Endodermal cell (in vitro differentiated cells): ENCODE measurements around the gene UPF1. TPM values are rescaled to one million over a fixed set of nuclear protein-coding genes. Genes with fewer than 3 reads are reported as not detected.
A peak's percentile ranks its signal among the peaks of the same experiment; 100 is the strongest.

Source experiments
- DNase-seq: peaks from one replicate; pipeline ENCODE4 v3.0.0-alpha.2; 2017
- H3K27ac ChIP-seq: 2 replicates; pipeline ENCODE4 v1.5.1; 2013; ENCODE audit warnings: mild to moderate bottlenecking, low read depth, low read length, moderate library complexity
- H3K27me3 ChIP-seq: 2 replicates; pipeline ENCODE4 v1.6.1; 2013; ENCODE audit warnings: mild to moderate bottlenecking, low read length, moderate library complexity; ENCODE audit not compliant: insufficient read depth, control insufficient read depth, poor library complexity, severe bottlenecking
- H3K36me3 ChIP-seq: 2 replicates; pipeline ENCODE4 v1.7.0; 2013; ENCODE audit warnings: mild to moderate bottlenecking, low read length, moderate library complexity; ENCODE audit not compliant: control insufficient read depth, insufficient read depth
- H3K4me1 ChIP-seq: one replicate; pipeline ENCODE4 v1.7.0; 2013; ENCODE audit warnings: low read length; ENCODE audit not compliant: control insufficient read depth, insufficient read depth
- H3K4me3 ChIP-seq: 2 replicates; pipeline ENCODE4 v1.5.1; 2013; ENCODE audit warnings: mild to moderate bottlenecking, low read length, moderate library complexity
- H3K9ac ChIP-seq: 2 replicates; pipeline ENCODE4 v1.6.1; 2013; ENCODE audit warnings: mild to moderate bottlenecking, low read length, moderate library complexity; ENCODE audit not compliant: poor library complexity, severe bottlenecking; ENCODE audit errors: extremely low read depth
- H3K9me3 ChIP-seq: 2 replicates; pipeline ENCODE4 v1.6.1; 2013; ENCODE audit warnings: mild to moderate bottlenecking, low read length, moderate library complexity; ENCODE audit not compliant: control insufficient read depth
- H3K27ac Mint-ChIP-seq: 2 replicates; pipeline ENCODE4 v1.8.0; 2020; ENCODE audit warnings: mixed read lengths
- H3K27me3 Mint-ChIP-seq: 2 replicates; pipeline ENCODE4 v1.8.0; 2021; ENCODE audit warnings: mild to moderate bottlenecking, mixed read lengths; ENCODE audit not compliant: insufficient read depth
- H3K36me3 Mint-ChIP-seq: 2 replicates; pipeline ENCODE4 v1.8.0; 2020; ENCODE audit warnings: low read depth, mixed read lengths
- H3K4me1 Mint-ChIP-seq: 2 replicates; pipeline ENCODE4 v1.8.0; 2020; ENCODE audit warnings: mixed read lengths
- H3K4me3 Mint-ChIP-seq: 2 replicates; pipeline ENCODE4 v1.8.0; 2020; ENCODE audit warnings: mild to moderate bottlenecking, moderate library complexity, mixed read lengths
- H3K9me3 Mint-ChIP-seq: 2 replicates; pipeline ENCODE4 v1.8.0; 2020; ENCODE audit warnings: mild to moderate bottlenecking, mixed read lengths
- CTCF ChIP-seq: fragments of 200-600 bp; sonication (generic); conservative IDR thresholded peaks from 2 replicates; pipeline ENCODE4 v1.5.0; 2021; ENCODE audit warnings: antibody characterized with exemption, mild to moderate bottlenecking
- WGBS, 2 experiments: methylation state at CpG; one replicate each; pipeline versions ENCODE4 v1.1.5 to v1.1.7; 2013; ENCODE audit warnings: missing lambda C conversion rate in 2 of 2, mixed read lengths in 1 of 2; ENCODE audit not compliant: insufficient coverage in 1 of 2, insufficient read length in 1 of 2; 5-methylcytosine and 5-hydroxymethylcytosine counted together
- total RNA-seq, 2 donors: library from RNA; stranded (reverse); fragmentation: NEBNext Ultra II Directional in 1 of 2; extraction: Animal tissue kit (Norgen Biotek cat#: 25700) in 1 of 2; gene quantifications; 2 replicates in 1 of 2; 3 replicates in 1 of 2; pipeline ENCODE4 v1.2.1, GENCODE V29; 2021

Gene UPF1
- total RNA-seq, 2 donors from 2014 or later: 82.1 to 87.3 TPM

GRCh38 chr19:18897094-18898029 lies 65.6 kb downstream of the UPF1 start:
- peak overlapping the region; percentile 65 for H3K4me3 Mint-ChIP-seq
- H3K9me3 Mint-ChIP-seq: no peaks in the 10 kb centered on the region
- peaks cover 13% of the 10 kb centered on the region for H3K36me3 Mint-ChIP-seq
- TF ChIP-seq CTCF: no peak
- Histone ChIP-seq H3K4me3 (no peak overlapping the region), H3K36me3 (no peaks in the 10 kb centered on the region), H3K9ac (no peak overlapping the region), H3K27me3 (no peaks in the 10 kb centered on the region), H3K27ac (no peak overlapping the region), H3K9me3 (no peaks in the 10 kb centered on the region), H3K4me1 (no peaks in the 10 kb centered on the region)
- DNase-seq: no peak
- peaks cover 13% of the 10 kb centered on the region for H3K27me3 Mint-ChIP-seq
- H3K27ac Mint-ChIP-seq: no peak overlapping the region
- H3K4me1 Mint-ChIP-seq: no peaks in the 10 kb centered on the region
- 92 to 93% methylated on average over 21 to 25 of the region's 25 CpGs for WGBS, 2 experiments

GRCh38 chr19:18898081-18898606 lies 66.4 kb downstream of the UPF1 start:
- TF ChIP-seq CTCF: no peak

GRCh38 chr19:18898607-18899408 lies 67.0 kb downstream of the UPF1 start:
- no peaks in the 10 kb centered on the region for H3K27me3 ChIP-seq
- H3K4me3 ChIP-seq: no peak overlapping the region
- H3K36me3 ChIP-seq: no peaks in the 10 kb centered on the region
- Mint-ChIP-seq H3K27ac (no peak overlapping the region), H3K27me3 (peaks cover 13% of the 10 kb centered on the region), H3K4me3 (no peak overlapping the region), H3K36me3 (peaks cover 17% of the 10 kb centered on the region), H3K9me3 (no peaks in the 10 kb centered on the region), H3K4me1 (no peaks in the 10 kb centered on the region)
- H3K4me1 ChIP-seq: no peaks in the 10 kb centered on the region
- no peak for DNase-seq
- H3K9me3 ChIP-seq: no peaks in the 10 kb centered on the region
- no peak for TF ChIP-seq CTCF
- 87% methylated on average over 8 to 18 of the region's 18 CpGs for WGBS, 2 experiments
- no peak overlapping the region for H3K27ac ChIP-seq
- no peak overlapping the region for H3K9ac ChIP-seq

More at GRCh38 chr19:18898081-18898606, 66.4 kb downstream of the UPF1 start:
- Histone ChIP-seq H3K9me3 (no peaks in the 10 kb centered on the region), H3K27ac (no peak overlapping the region), H3K36me3 (no peaks in the 10 kb centered on the region), H3K27me3 (no peaks in the 10 kb centered on the region), H3K9ac (no peak overlapping the region), H3K4me1 (no peaks in the 10 kb centered on the region), H3K4me3 (no peak overlapping the region)
- Mint-ChIP-seq H3K9me3 (no peaks in the 10 kb centered on the region), H3K27me3 (peaks cover 13% of the 10 kb centered on the region), H3K36me3 (peaks cover 12% of the 10 kb centered on the region), H3K4me3 (no peak overlapping the region), H3K4me1 (no peaks in the 10 kb centered on the region), H3K27ac (no peak overlapping the region)
- DNase-seq: no peak
- WGBS, 2 experiments: 89 to 96% methylated on average over 6 to 18 of the region's 18 CpGs
